ENCODE measurements around the gene SUMO1.

Gene SUMO1

DNA sequence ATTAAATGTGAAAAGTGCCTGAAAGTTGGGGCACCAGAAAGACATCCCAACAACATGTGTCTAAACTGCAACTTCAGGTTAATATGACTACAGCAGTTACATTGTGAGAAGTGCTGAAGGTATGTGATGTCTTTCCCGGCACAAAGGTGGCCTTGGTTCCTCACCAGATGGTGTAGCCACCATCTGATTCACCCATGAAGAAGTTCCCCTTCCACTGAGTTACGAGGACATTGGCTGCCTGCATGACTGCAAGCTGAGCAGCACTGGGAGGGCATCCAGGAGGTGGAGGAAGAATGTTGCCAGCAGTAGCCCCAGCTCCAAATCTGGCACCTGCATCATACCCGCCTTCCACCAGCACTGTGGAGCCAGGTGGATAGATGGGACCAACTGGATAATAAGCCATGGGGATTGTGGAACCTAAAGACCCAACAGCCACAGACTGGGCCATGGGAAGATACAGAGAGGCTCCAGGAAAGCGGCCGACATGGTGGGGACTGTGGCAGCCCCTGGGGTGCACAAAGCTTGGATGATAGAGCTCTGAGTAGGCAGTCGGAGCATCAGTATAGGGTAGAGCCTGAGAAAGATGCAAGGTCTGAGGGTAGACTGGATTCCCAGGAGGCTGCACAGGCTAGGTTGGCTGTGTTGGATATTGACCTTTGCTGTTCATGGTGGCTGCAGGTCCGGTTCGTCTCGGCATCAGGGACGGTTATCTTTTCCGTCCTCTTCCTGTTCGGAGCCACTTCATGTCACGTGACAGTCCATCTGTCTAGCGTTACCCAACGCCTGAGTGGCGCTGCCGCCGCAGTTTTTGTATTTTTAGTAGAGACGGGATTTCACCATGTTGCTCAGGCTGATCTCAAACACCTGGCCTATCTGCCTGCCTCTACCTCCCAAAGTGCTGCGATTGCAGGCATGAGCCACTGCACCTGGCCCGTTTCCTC is 36.9 kb downstream of the SUMO1 start:
- DNase-seq (ENCODE audit: low read depth): no peak

DNA sequence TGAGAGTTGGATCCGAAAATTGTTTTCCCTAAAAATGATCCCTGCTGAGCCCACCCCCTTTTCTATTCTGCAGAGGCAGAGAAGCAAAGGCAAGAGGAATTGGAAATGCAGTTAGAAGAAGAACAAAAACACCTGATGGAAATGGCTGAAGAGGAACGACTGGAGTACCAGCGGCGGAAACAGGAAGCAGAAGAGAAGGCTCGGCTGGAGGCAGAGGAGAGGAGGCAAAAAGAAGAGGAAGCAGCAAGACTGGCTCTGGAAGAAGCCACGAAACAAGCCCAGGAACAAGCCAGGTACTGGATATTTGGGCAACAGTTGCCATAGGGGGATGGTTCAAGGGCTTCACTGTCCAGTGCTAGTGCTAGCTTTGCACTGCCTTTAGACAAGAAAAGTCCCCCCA is 41.7 kb downstream of the SUMO1 start:
- DNase-seq (ENCODE audit: low read depth): no peak

- no peak for DNase-seq (ENCODE audit: low read depth)
Measured at GRCh38 chr2:202194418-202194817, 44.0 kb downstream of the SUMO1 start.

DNA sequence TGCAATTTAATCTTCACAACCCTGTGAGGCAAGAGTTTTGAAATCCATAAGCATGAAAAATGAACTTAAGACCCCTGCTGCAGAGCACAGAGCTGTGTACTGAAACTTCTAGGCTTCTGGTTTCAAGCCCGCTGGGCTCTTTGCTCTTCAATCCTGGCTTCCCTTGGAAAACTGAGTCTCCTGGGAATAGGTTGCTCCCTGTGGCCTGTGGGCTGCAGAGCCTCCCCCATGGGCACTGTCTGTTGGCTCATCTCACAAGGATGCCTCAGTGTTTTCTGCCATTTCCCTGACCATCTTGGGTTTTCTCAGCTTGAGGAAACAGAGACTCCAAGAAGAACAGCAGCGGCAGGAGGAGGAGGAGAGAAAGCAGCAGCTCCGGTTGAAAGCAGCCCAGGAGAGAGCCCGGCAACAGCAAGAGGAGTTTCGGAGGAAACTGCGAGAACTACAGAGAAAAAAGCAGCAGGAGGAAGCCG is 44.5 kb downstream of the SUMO1 start:
- no peak for DNase-seq (ENCODE audit: low read depth)

GRCh38 chr2:202193305-202193704 is 45.1 kb downstream of the SUMO1 start:
- DNase-seq (ENCODE audit: low read depth): no peak

DNA sequence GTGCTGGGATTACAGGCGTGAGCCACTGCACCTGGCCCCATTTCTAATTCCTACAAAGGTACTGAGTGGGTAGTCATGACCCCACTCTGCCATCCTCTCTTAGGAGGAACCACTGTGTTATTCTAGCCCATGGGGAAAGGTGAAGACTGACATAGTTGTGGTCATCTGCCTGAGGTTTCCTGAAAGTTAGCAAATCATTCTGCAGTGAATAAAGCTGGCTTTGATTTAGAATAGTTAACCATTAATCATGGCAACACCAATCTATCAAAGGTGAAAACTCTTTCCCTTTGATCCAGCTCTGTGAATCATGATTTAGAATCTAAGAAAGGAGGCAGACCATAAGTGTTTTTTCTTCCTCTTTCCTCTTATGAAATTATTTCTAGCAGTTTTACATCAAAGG is 50.8 kb downstream of the SUMO1 start:
- DNase-seq (ENCODE audit: low read depth): no peak

GRCh38 chr2:202186641-202187202 is 51.7 kb downstream of the SUMO1 start:
- peak; percentile 14 for DNase-seq (ENCODE audit: low read depth)

GRCh38 chr2:202185156-202185555 is 53.2 kb downstream of the SUMO1 start:
- no peak for DNase-seq (ENCODE audit: low read depth)

DNA sequence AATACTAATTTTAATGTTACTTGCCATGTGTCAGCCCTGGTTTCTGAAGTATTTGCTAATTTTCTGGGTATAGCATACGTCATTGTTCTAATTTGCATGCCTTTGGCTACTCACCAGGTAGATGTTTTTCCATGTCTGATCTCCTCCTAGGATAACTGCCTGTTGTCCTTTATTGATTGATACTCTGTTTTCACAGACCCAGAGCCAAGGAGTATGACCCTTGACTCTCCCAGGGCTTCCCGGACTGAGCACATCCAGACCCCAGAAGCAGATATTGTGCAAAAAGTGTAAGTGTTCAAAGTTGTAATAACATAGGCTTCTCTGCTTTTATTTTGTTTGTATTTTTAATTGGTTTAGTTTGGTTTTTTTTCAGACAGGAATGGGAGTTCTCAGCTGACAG is 53.8 kb downstream of the SUMO1 start:
- DNase-seq (ENCODE audit: low read depth): no peak

GRCh38 chr2:202178346-202178958 is 59.9 kb downstream of the SUMO1 start:
- DNase-seq (ENCODE audit: low read depth): peak; percentile 66

DNA sequence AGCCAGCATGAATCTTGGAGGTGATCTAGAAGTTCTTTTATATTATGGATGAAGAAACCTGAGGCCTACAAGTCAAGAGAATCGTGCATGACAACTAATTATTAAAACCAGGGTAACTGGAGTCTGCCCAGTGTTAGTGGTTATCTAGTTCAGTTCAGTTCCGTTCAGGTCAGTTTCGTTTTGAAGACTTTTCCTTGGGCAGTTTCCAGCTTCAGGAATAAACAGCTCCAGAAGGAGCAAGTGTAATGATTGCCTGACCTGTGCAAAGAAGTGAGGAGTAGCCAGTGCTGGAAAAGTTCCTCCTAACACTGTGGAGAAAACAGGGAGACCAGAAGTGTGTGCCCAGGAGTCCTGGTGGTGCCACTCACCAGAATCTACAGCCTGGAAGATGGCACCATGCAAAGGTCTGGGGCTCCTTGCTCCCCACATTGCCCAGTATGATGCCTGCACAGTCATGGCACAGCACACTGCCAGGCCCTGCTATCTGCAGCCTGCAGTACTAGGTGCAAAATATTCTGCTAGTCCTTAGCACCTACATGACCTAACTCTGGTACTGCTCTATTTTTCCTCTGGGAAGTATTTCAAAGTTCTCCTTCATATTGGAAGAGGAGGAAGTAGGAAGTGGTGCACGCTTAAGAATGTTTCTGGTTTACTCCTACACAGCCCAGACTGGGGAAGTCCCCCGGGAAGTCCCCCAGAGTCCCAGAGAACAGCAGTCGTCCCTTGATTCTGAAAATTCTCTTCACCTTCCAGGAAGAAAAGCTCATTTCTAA is 65.8 kb downstream of the SUMO1 start:
- DNase-seq (ENCODE audit: low read depth): peak; percentile 16

DNA sequence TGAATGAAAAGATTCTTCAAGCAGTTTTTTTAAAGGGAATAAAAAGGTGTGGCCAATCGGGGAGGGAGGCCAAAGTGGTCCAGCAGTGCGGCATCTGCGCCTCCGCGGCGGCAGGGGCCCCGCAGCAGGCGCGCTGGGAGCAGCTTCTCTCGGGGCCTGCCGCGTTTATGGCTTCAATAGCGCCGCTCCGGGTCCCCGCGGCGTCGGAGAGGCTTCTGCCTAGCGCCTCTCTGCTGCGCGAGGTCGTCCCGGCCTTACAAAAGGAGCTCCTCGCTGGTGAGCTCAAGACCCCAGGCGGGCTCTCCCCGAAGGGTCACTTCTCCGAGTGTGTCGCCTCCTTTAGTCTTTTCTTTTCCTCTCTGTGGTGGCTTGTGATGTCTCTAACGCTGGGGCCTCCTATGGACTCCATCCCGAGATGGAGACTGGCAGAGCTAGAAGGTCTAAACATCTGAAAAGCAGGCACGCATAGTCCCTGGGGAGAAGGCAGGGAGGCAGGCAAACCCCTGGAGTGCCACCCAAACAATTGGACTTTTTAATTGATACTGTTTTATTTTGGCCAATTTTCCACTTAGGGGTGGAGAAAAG is 67.1 kb downstream of the SUMO1 start:
- no peak for DNase-seq (ENCODE audit: low read depth)

GRCh38 chr2:202169832-202170424 is 68.5 kb downstream of the SUMO1 start:
- no peak for DNase-seq (ENCODE audit: low read depth)

GRCh38 chr2:202169131-202169530 is 69.3 kb downstream of the SUMO1 start:
- DNase-seq (ENCODE audit: low read depth): no peak

DNA sequence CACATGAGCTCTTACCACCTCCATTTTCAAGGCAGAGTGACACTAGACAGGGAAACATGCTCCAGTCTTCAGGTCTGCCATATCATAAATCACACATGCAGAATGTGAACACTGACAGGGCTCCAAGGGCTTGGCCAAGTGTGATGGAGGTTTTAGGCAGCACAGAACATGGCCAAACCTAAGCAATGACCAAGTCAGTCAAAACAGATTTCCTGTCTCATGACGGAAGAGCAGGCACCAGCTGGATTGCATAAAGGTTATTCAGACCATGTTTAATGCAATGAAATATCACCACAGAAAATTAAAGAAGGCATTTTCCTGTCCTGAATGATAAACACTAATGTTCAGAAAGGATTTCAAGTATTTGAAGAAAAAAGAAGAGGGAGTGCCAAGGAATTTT is 72.5 kb downstream of the SUMO1 start:
- DNase-seq (ENCODE audit: low read depth): peak; percentile 47

DNA sequence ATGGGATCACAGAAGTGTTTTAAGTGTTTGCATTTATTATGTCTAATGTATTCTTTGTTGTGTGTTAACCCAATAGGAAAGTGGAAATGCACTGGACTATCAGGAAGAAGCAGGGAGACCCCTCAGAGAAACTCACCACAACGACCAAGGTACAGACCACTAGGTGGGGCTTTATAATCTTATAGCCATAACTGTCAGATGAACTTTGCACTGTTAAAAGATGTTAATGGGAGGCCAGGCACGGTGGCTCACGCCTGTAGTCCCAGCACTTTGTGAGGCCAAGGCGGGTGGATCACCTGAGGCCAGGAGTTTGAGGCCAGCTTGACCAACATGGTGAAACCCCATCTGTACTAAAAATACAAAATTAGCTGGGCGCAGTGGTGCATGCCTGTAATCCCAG is 73.2 kb downstream of the SUMO1 start:
- no peak for DNase-seq (ENCODE audit: low read depth)

GRCh38 chr2:202164411-202164810 is 74.0 kb downstream of the SUMO1 start:
- no peak for DNase-seq (ENCODE audit: low read depth)

- DNase-seq (ENCODE audit: low read depth): peak; percentile 37
Measured at GRCh38 chr2:202161151-202161835, 77.1 kb downstream of the SUMO1 start.

GRCh38 chr2:202158796-202159195 is 79.6 kb downstream of the SUMO1 start:
- no peak for DNase-seq (ENCODE audit: low read depth)

GRCh38 chr2:202157211-202157990 is 81.0 kb downstream of the SUMO1 start:
- no peak for DNase-seq (ENCODE audit: low read depth)
